KMS-11 (cell line): ENCODE data around the gene SSH3.

Experiments used
- H2AFZ ChIP-seq: fragments of 200-600 bp; sonication (generic); 2 replicates; pipeline ENCODE4 v1.6.1; 2016; ENCODE audit warnings: antibody characterized with exemption, mixed run types, low read depth
- H3K27ac ChIP-seq: fragments of 200-600 bp; sonication (generic); 2 replicates; pipeline ENCODE4 v1.6.1; 2016; ENCODE audit warnings: mild to moderate bottlenecking, mixed run types
- H3K27me3 ChIP-seq: fragments of 200-600 bp; sonication (generic); 2 replicates; pipeline ENCODE4 v1.6.1; 2017; ENCODE audit warnings: mild to moderate bottlenecking, low read depth, mixed run types, moderate library complexity; ENCODE audit not compliant: insufficient read depth
- H3K36me3 ChIP-seq: fragments of 200-600 bp; sonication (generic); 2 replicates; pipeline ENCODE4 v1.6.1; 2017; ENCODE audit warnings: mild to moderate bottlenecking, mixed run types; ENCODE audit not compliant: insufficient read depth
- H3K4me1 ChIP-seq: fragments of 200-600 bp; sonication (generic); 2 replicates; pipeline ENCODE4 v1.6.1; 2016; ENCODE audit warnings: mild to moderate bottlenecking, low read depth, mixed run types; ENCODE audit not compliant: poor library complexity, severe bottlenecking
- H3K4me2 ChIP-seq: fragments of 200-600 bp; sonication (generic); 2 replicates; pipeline ENCODE4 v1.7.0; 2016; ENCODE audit warnings: mild to moderate bottlenecking, mixed run types
- H3K4me3 ChIP-seq: fragments of 200-600 bp; sonication (generic); IDR thresholded peaks from 2 replicates; pipeline ENCODE4 v1.6.1; 2017; ENCODE audit warnings: low read depth, low read length, mixed read lengths; ENCODE audit not compliant: insufficient read depth
- H3K79me2 ChIP-seq: fragments of 200-600 bp; sonication (generic); 2 replicates; pipeline ENCODE4 v1.6.1; 2016; ENCODE audit warnings: low read depth, mixed run types; ENCODE audit not compliant: insufficient read depth
- H3K9ac ChIP-seq: fragments of 200-600 bp; sonication (generic); 2 replicates; pipeline ENCODE4 v1.6.1; 2016; ENCODE audit warnings: mild to moderate bottlenecking, mixed run types
- H4K20me1 ChIP-seq: fragments of 200-600 bp; sonication (generic); 2 replicates; pipeline ENCODE4 v1.6.1; 2016; ENCODE audit warnings: mild to moderate bottlenecking, mixed run types; ENCODE audit not compliant: insufficient read depth
- CTCF ChIP-seq: fragments of 200-600 bp; sonication (generic); conservative IDR thresholded peaks from 2 replicates; pipeline ENCODE4 v1.6.1; 2017; ENCODE audit warnings: low read depth, mild to moderate bottlenecking, antibody characterized with exemption, low read length, moderate library complexity, mixed read lengths

SSH3 gene

GRCh38 chr11:67321313-67321871 is 18.1 kb downstream of the SSH3 start:
- H3K9ac ChIP-seq, result no peak overlapping the region
- no peak for TF ChIP-seq CTCF
- H3K4me1 ChIP-seq, result peaks cover 18% of the 10 kb centered on the region
- no peaks in the 10 kb centered on the region; the same call in 1 of the 2 replicates for H3K27me3 ChIP-seq
- no peaks in the 10 kb centered on the region for H3K79me2 ChIP-seq
- no peak overlapping the region for H3K4me3 ChIP-seq
- H3K27ac ChIP-seq, result no peak overlapping the region
- no peak overlapping the region for H2AFZ ChIP-seq
- H3K4me2 ChIP-seq, result no peak overlapping the region
- no peaks in the 10 kb centered on the region for H4K20me1 ChIP-seq
- no peaks in the 10 kb centered on the region for H3K36me3 ChIP-seq

GRCh38 chr11:67322049-67322448 is 18.7 kb downstream of the SSH3 start:
- Histone ChIP-seq H3K9ac (no peak overlapping the region), H2AFZ (no peak overlapping the region)

GRCh38 chr11:67323526-67323925 is 20.2 kb downstream of the SSH3 start:
- no peak overlapping the region for H3K4me3 ChIP-seq
- H3K9ac ChIP-seq, result no peak overlapping the region
- no peak for TF ChIP-seq CTCF
- H2AFZ ChIP-seq, result no peak overlapping the region
- no peak overlapping the region for H3K27ac ChIP-seq
- no peaks in the 10 kb centered on the region; the same call in 1 of the 2 replicates for H3K27me3 ChIP-seq
- no peaks in the 10 kb centered on the region for H4K20me1 ChIP-seq
- H3K36me3 ChIP-seq, result no peaks in the 10 kb centered on the region
- peaks cover 14% of the 10 kb centered on the region for H3K4me1 ChIP-seq
- H3K4me2 ChIP-seq, result no peak overlapping the region
- no peaks in the 10 kb centered on the region for H3K79me2 ChIP-seq

More at GRCh38 chr11:67322049-67322448, 18.7 kb downstream of the SSH3 start:
- no peak overlapping the region for H3K4me3 ChIP-seq
- no peaks in the 10 kb centered on the region for H4K20me1 ChIP-seq
- no peaks in the 10 kb centered on the region for H3K79me2 ChIP-seq
- no peak for TF ChIP-seq CTCF
- no peak overlapping the region for H3K27ac ChIP-seq
- H3K27me3 ChIP-seq, result no peaks in the 10 kb centered on the region; the same call in 1 of the 2 replicates
- no peaks in the 10 kb centered on the region for H3K36me3 ChIP-seq
- H3K4me2 ChIP-seq, result no peak overlapping the region
- peaks cover 17% of the 10 kb centered on the region for H3K4me1 ChIP-seq

- no peak overlapping the region for H3K4me3 ChIP-seq
- no peak for TF ChIP-seq CTCF
- H3K27me3 ChIP-seq, result no peaks in the 10 kb centered on the region
- H3K9ac ChIP-seq, result no peak overlapping the region
- no peaks in the 10 kb centered on the region for H3K79me2 ChIP-seq
- H3K36me3 ChIP-seq, result no peaks in the 10 kb centered on the region
- H2AFZ ChIP-seq, result no peak overlapping the region
- H4K20me1 ChIP-seq, result no peaks in the 10 kb centered on the region
- H3K4me1 ChIP-seq, result no peaks in the 10 kb centered on the region
- no peak overlapping the region for H3K27ac ChIP-seq
- H3K4me2 ChIP-seq, result no peak overlapping the region
Observed at GRCh38 chr11:67332081-67332691, 28.9 kb downstream of the SSH3 start.
